ENCODE data around the gene ACAD8.

The ACAD8 gene

DNA sequence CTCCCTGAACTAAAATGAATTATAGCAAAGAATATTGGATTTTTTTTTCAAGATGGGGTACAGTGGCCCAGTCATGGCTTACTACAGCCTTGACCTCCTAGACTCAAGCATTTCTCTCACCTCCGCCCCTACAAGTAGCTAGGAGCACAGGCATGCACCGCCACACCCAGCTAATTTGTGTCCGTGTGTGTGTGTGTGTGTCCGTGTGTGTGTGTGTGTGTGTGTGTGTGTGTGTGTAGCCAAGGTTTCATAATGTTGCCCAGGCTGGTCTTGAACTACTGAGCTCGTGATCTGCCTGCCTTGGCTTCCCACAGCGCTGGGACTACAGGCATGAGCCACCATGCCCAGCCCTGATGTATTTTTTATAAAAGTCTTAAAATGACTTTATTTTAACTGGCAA is 12.8 kb upstream of the ACAD8 start:
- H3K4me1 ChIP-seq (ENCODE audit: control insufficient read depth in 1 of 2, insufficient read depth in 2 of 2, low read length in 2 of 2): no peaks in the 10 kb centered on the region
- no peak overlapping the region for H3K9ac ChIP-seq (ENCODE audit: low read depth in 1 of 2, low read length in 2 of 2)
- no peak overlapping the region for H3K27ac ChIP-seq (ENCODE audit: low read depth, low read length)
- no peaks in the 10 kb centered on the region for H3K27me3 ChIP-seq (ENCODE audit: control insufficient read depth in 1 of 2, insufficient read depth in 2 of 2, low read length in 2 of 2)
- H3K4me3 ChIP-seq (ENCODE audit: low read depth in 1 of 2, low read length in 2 of 2): no peak overlapping the region
- H3K36me3 ChIP-seq (ENCODE audit: control insufficient read depth in 1 of 2, insufficient read depth in 2 of 2, low read length in 2 of 2): peaks cover 51 to 74% of the 10 kb centered on the region in 2 donors
- no peaks in the 10 kb centered on the region for H3K9me3 ChIP-seq (ENCODE audit: control insufficient read depth in 1 of 2, low read length in 2 of 2)

DNA sequence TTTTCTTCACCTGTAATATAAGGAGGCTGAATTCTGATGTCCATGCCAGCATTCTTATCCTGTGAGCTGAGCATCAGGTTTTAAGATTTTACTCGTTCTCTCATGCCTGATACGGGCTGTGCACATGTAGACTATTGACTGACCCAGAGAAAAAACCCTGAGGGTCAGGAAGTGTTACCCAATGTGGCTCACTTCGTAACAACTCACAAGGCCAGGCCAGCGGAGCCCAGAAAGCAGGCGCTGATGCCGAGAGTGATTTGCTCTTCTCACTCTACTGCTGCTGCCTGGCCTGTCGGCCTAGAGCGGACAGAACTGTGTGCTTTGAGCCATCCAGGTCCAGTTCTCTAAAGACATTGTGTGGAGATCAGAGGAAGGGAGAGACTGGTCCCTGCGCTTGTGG is 11.0 kb upstream of the ACAD8 start:
- H3K9ac ChIP-seq (ENCODE audit: low read depth in 1 of 2, low read length in 2 of 2): no peak overlapping the region
- H3K27me3 ChIP-seq (ENCODE audit: control insufficient read depth in 1 of 2, insufficient read depth in 2 of 2, low read length in 2 of 2): no peaks in the 10 kb centered on the region
- no peak overlapping the region for H3K27ac ChIP-seq (ENCODE audit: low read depth, low read length)
- no peak overlapping the region for H3K4me3 ChIP-seq (ENCODE audit: low read depth in 1 of 2, low read length in 2 of 2)
- no peaks in the 10 kb centered on the region for H3K4me1 ChIP-seq (ENCODE audit: control insufficient read depth in 1 of 2, insufficient read depth in 2 of 2, low read length in 2 of 2)
- peaks cover 51 to 86% of the 10 kb centered on the region in 2 donors for H3K36me3 ChIP-seq (ENCODE audit: control insufficient read depth in 1 of 2, insufficient read depth in 2 of 2, low read length in 2 of 2)
- no peaks in the 10 kb centered on the region for H3K9me3 ChIP-seq (ENCODE audit: control insufficient read depth in 1 of 2, low read length in 2 of 2)

DNA sequence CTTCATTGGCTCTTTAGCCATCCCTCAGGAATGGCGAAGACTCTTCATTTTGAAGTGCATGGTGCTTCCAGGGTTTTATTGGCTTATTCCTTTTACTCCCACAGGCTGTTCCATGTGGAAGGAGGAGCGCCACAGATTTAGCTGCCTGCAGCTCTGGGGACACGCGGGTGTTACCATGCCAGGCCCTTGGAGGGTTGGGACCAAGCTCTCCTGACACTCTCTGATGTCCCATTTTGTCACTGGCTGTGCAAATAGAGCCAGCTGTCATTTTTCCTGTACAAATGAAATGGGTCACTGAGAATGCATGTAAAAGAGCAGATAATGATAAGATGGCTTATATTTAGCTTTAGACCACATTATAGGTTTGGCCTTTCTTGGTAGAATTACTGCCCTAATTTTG is 9.5 kb upstream of the ACAD8 start:
- H3K27me3 ChIP-seq (ENCODE audit: control insufficient read depth in 1 of 2, insufficient read depth in 2 of 2, low read length in 2 of 2): no peaks in the 10 kb centered on the region
- H3K4me1 ChIP-seq (ENCODE audit: control insufficient read depth in 1 of 2, insufficient read depth in 2 of 2, low read length in 2 of 2): no peaks in the 10 kb centered on the region
- H3K36me3 ChIP-seq (ENCODE audit: control insufficient read depth in 1 of 2, insufficient read depth in 2 of 2, low read length in 2 of 2): peaks cover 59 to 97% of the 10 kb centered on the region in 2 donors
- no peaks in the 10 kb centered on the region for H3K9me3 ChIP-seq (ENCODE audit: control insufficient read depth in 1 of 2, low read length in 2 of 2)
- H3K4me3 ChIP-seq (ENCODE audit: low read depth in 1 of 2, low read length in 2 of 2): no peak overlapping the region
- H3K9ac ChIP-seq (ENCODE audit: low read depth in 1 of 2, low read length in 2 of 2): no peak overlapping the region
- no peak overlapping the region for H3K27ac ChIP-seq (ENCODE audit: low read depth, low read length)

DNA sequence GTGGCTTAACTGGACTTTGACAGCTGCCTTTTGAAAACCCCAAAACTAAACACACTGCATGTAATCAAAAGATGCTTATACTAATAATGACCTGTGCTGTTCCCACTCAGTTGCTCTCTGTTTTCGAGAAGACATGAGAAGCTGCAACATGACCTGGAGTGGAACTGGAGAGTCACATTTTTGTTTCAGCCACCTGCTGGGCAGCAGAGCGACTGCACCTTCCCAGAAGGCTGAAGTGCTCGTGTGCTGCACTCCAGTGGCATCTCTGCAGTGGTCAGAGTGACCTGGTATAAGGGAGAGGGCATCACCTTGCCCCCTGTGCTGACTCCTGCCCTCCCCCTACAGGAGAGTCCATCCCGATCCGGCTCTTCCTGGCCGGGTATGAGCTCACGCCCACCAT is 8.8 kb upstream of the ACAD8 start:
- Histone ChIP-seq H3K9ac (ENCODE audit: low read depth in 1 of 2, low read length in 2 of 2) (no peak overlapping the region), H3K27me3 (ENCODE audit: control insufficient read depth in 1 of 2, insufficient read depth in 2 of 2, low read length in 2 of 2) (no peaks in the 10 kb centered on the region), H3K4me1 (ENCODE audit: control insufficient read depth in 1 of 2, insufficient read depth in 2 of 2, low read length in 2 of 2) (no peaks in the 10 kb centered on the region), H3K36me3 (ENCODE audit: control insufficient read depth in 1 of 2, insufficient read depth in 2 of 2, low read length in 2 of 2) (peaks cover 57 to 94% of the 10 kb centered on the region in 2 donors), H3K4me3 (ENCODE audit: low read depth in 1 of 2, low read length in 2 of 2) (no peak overlapping the region), H3K27ac (ENCODE audit: low read depth, low read length) (no peak overlapping the region), H3K9me3 (ENCODE audit: control insufficient read depth in 1 of 2, low read length in 2 of 2) (no peaks in the 10 kb centered on the region)

DNA sequence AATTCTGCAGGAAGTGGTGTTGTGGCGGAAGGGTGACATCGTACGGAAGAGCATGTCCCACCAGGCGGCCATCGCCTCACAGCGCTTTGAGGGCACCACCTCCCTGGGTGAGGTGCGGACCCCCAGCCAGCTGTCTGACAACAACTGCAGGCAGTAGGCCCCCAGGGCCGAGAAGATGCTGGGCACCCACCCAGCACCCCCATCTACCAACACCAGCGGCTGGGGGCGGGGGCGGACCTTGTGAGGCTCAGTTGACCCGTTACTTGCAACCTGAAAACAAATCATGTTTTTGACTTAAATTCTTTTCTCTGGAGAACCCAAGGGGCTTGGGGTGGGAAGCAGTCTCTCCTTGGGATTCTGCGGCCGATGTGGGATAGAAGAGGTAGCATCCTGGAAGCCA is 7.9 kb upstream of the ACAD8 start:
- Histone ChIP-seq H3K36me3 (ENCODE audit: control insufficient read depth in 1 of 2, insufficient read depth in 2 of 2, low read length in 2 of 2) (peaks cover 51 to 94% of the 10 kb centered on the region in 2 donors), H3K27ac (ENCODE audit: low read depth, low read length) (no peak overlapping the region), H3K4me1 (ENCODE audit: control insufficient read depth in 1 of 2, insufficient read depth in 2 of 2, low read length in 2 of 2) (no peaks in the 10 kb centered on the region), H3K9ac (ENCODE audit: low read depth in 1 of 2, low read length in 2 of 2) (no peak overlapping the region), H3K27me3 (ENCODE audit: control insufficient read depth in 1 of 2, insufficient read depth in 2 of 2, low read length in 2 of 2) (no peaks in the 10 kb centered on the region), H3K4me3 (ENCODE audit: low read depth in 1 of 2, low read length in 2 of 2) (no peak overlapping the region), H3K9me3 (ENCODE audit: control insufficient read depth in 1 of 2, low read length in 2 of 2) (no peaks in the 10 kb centered on the region)

DNA sequence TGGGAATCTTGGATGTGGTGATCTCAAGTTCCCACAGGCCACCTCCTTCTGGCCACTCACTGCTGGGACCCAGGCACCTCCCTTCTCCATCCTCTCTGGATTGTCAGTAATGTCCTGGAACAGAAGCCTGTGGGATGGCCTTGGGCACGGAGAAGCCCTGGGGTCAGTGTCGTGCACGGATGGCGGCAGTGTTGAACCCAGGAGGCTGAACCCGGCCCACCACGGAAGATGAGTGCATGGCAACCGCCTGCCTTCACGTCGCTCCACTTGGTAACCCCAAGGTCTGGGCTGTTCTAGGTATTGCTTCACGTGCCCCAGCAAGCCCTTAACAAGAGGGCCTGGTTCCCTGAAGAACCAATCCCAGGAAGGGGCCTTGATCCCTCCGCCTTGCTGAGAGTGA is 7.3 kb upstream of the ACAD8 start:
- no peaks in the 10 kb centered on the region for H3K4me1 ChIP-seq (ENCODE audit: control insufficient read depth in 1 of 2, insufficient read depth in 2 of 2, low read length in 2 of 2)
- no peak overlapping the region for H3K4me3 ChIP-seq (ENCODE audit: low read depth in 1 of 2, low read length in 2 of 2)
- no peaks in the 10 kb centered on the region for H3K9me3 ChIP-seq (ENCODE audit: control insufficient read depth in 1 of 2, low read length in 2 of 2)
- H3K36me3 ChIP-seq (ENCODE audit: control insufficient read depth in 1 of 2, insufficient read depth in 2 of 2, low read length in 2 of 2): peaks cover 51 to 96% of the 10 kb centered on the region in 2 donors
- no peak overlapping the region for H3K27ac ChIP-seq (ENCODE audit: low read depth, low read length)
- no peaks in the 10 kb centered on the region for H3K27me3 ChIP-seq (ENCODE audit: control insufficient read depth in 1 of 2, insufficient read depth in 2 of 2, low read length in 2 of 2)
- H3K9ac ChIP-seq (ENCODE audit: low read depth in 1 of 2, low read length in 2 of 2): no peak overlapping the region

DNA sequence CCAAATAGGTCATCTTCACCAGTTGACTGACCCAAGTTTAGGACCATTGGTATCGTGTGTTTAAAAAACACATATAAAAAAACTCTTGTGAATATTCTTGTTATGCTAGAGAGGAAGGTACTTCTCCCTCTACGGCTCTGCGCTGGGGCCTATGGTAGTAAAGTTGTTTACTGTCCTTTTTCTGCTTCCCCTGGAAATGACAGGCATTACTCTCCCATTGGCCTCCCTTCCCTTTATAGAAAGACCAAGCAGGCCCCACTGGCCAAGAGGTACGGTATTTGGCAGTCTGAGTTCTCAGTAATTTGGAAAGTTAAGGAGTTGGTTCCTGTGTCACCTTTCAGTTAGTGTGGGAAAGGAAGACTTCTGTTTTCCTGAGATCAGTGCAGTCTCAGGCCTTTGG is 6.7 kb upstream of the ACAD8 start:
- Histone ChIP-seq H3K9me3 (ENCODE audit: control insufficient read depth in 1 of 2, low read length in 2 of 2) (no peaks in the 10 kb centered on the region), H3K36me3 (ENCODE audit: control insufficient read depth in 1 of 2, insufficient read depth in 2 of 2, low read length in 2 of 2) (peaks cover 45 to 92% of the 10 kb centered on the region in 2 donors), H3K9ac (ENCODE audit: low read depth in 1 of 2, low read length in 2 of 2) (no peak overlapping the region), H3K27ac (ENCODE audit: low read depth, low read length) (no peak overlapping the region), H3K4me1 (ENCODE audit: control insufficient read depth in 1 of 2, insufficient read depth in 2 of 2, low read length in 2 of 2) (peaks cover 0 to 2% of the 10 kb centered on the region in 2 donors), H3K27me3 (ENCODE audit: control insufficient read depth in 1 of 2, insufficient read depth in 2 of 2, low read length in 2 of 2) (no peaks in the 10 kb centered on the region), H3K4me3 (ENCODE audit: low read depth in 1 of 2, low read length in 2 of 2) (no peak overlapping the region)

DNA sequence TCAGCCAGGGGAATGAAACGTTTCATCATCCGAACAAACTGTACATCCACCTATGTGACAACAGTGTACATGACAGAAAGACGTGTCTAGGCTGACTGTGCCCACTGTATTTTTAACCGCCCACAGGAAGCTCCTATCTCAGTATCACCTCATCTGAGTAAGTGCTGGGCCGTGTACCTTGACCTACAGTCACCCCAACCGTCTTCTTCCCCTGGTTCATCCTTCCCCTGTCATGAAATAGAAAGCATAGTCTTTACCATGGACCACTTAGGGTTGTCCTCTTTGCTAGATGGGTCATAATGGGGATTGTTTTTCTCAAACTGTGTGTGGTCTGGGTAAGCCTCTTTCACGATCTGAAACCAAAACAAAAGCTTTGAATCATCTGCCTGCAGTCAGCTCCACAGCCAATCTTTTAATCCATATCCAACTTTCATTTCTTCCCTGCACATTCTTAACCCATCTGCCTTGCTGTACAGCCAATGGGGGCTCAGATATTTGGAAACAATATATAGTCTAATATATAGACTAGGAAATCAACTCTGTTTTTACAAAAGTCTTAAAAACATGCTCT is 4.4 kb upstream of the ACAD8 start:
- no peak overlapping the region for H3K4me3 ChIP-seq (ENCODE audit: low read depth in 1 of 2, low read length in 2 of 2)
- no peaks in the 10 kb centered on the region for H3K9me3 ChIP-seq (ENCODE audit: control insufficient read depth in 1 of 2, low read length in 2 of 2)
- no peak overlapping the region for H3K9ac ChIP-seq (ENCODE audit: low read depth in 1 of 2, low read length in 2 of 2)
- H3K27me3 ChIP-seq (ENCODE audit: control insufficient read depth in 1 of 2, insufficient read depth in 2 of 2, low read length in 2 of 2): no peaks in the 10 kb centered on the region
- H3K27ac ChIP-seq (ENCODE audit: low read depth, low read length): no peak overlapping the region
- peaks cover 24 to 69% of the 10 kb centered on the region in 2 donors for H3K36me3 ChIP-seq (ENCODE audit: control insufficient read depth in 1 of 2, insufficient read depth in 2 of 2, low read length in 2 of 2)
- peaks cover 7 to 13% of the 10 kb centered on the region in 2 donors for H3K4me1 ChIP-seq (ENCODE audit: control insufficient read depth in 1 of 2, insufficient read depth in 2 of 2, low read length in 2 of 2)

DNA sequence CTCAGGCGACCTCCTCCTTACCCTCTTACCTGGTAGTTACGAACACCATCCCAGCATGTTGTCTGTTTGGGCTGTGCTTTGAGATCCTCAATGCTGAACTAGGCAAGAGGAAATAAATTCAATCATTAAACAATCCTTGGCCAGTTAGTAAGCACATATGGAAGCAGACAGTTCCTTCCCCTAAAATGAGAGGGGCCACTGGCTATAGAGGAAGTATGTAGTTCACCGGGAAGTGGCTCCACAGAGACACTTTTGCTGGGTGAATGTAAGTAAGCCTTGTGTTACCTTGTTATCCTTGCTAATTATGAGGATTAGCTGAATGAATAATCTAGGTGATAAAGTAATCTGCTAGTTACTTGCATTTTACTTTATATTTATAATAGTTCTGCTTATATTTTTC is 3.1 kb upstream of the ACAD8 start:
- Histone ChIP-seq H3K27me3 (ENCODE audit: control insufficient read depth in 1 of 2, insufficient read depth in 2 of 2, low read length in 2 of 2) (no peaks in the 10 kb centered on the region), H3K4me1 (ENCODE audit: control insufficient read depth in 1 of 2, insufficient read depth in 2 of 2, low read length in 2 of 2) (peaks cover 11 to 22% of the 10 kb centered on the region in 2 donors), H3K9ac (ENCODE audit: low read depth in 1 of 2, low read length in 2 of 2) (no peak overlapping the region), H3K27ac (ENCODE audit: low read depth, low read length) (no peak overlapping the region), H3K4me3 (ENCODE audit: low read depth in 1 of 2, low read length in 2 of 2) (no peak overlapping the region), H3K9me3 (ENCODE audit: control insufficient read depth in 1 of 2, low read length in 2 of 2) (no peaks in the 10 kb centered on the region), H3K36me3 (ENCODE audit: control insufficient read depth in 1 of 2, insufficient read depth in 2 of 2, low read length in 2 of 2) (peaks cover 17 to 56% of the 10 kb centered on the region in 2 donors)

DNA sequence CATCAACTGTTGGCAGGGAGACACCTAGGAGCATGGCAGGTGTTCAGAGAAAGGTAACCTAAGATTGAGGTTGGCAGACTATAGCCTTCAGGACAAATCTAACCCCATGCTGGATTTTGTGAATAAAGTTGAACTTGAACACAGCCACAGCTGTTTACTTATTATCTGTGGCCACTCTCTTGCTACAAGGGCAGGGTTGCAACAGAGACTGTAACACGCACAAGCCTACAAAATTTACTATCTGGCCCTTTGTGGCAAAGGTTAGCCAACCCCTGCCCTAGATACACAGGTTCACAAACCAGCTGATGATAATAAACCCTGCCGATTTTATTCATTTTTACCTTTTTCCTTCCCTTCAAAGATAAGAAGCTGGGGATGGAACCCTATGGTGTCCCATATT is 2.7 kb upstream of the ACAD8 start:
- H3K4me3 ChIP-seq (ENCODE audit: low read depth in 1 of 2, low read length in 2 of 2): no peak overlapping the region
- no peak overlapping the region for H3K9ac ChIP-seq (ENCODE audit: low read depth in 1 of 2, low read length in 2 of 2)
- no peak overlapping the region for H3K27ac ChIP-seq (ENCODE audit: low read depth, low read length)
- H3K27me3 ChIP-seq (ENCODE audit: control insufficient read depth in 1 of 2, insufficient read depth in 2 of 2, low read length in 2 of 2): no peaks in the 10 kb centered on the region
- H3K36me3 ChIP-seq (ENCODE audit: control insufficient read depth in 1 of 2, insufficient read depth in 2 of 2, low read length in 2 of 2): peaks cover 17 to 52% of the 10 kb centered on the region in 2 donors
- H3K4me1 ChIP-seq (ENCODE audit: control insufficient read depth in 1 of 2, insufficient read depth in 2 of 2, low read length in 2 of 2): peaks cover 11 to 22% of the 10 kb centered on the region in 2 donors
- H3K9me3 ChIP-seq (ENCODE audit: control insufficient read depth in 1 of 2, low read length in 2 of 2): no peaks in the 10 kb centered on the region
